ENCODE data around the gene ACYP2.

ACYP2 gene

DNA sequence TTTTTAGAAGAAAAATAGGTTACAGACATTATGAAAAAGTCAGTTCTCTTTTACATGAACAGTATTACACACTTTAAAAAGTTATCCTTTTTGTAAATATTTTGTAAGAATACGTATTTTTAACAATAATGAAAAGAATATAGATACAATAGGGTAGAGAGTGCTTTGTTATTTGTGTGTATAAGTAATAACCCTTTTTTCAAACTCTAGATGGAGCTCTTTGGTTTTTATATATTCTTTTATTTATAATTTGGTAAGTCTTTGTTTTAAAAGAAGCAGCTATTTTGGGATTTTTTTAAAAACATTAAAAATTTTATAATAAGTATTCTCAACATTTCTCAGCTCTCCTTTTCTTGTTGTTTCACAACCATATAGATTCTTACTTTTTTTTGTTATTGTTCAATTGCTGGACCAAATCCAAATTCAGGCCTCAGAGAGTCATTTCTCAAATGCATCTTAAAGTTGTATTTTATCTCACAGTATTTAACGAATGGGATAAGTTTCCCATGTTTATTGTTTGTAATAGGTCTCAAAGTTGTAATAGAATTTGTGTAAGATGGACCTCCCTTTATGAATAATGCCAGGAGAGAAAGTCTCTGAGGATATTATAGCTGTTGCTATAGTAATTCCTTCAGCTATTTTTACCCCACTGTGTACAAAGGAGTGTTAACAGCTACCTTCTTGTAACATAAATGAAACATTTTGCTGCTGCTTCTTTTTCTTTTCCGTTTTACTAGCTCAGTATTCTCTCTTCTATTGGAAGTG is 46.4 kb downstream of the ACYP2 start:
- no peak for DNase-seq

- no peak for DNase-seq
Observed at GRCh38 chr2:54164106-54164505, 48.7 kb downstream of the ACYP2 start.

DNA sequence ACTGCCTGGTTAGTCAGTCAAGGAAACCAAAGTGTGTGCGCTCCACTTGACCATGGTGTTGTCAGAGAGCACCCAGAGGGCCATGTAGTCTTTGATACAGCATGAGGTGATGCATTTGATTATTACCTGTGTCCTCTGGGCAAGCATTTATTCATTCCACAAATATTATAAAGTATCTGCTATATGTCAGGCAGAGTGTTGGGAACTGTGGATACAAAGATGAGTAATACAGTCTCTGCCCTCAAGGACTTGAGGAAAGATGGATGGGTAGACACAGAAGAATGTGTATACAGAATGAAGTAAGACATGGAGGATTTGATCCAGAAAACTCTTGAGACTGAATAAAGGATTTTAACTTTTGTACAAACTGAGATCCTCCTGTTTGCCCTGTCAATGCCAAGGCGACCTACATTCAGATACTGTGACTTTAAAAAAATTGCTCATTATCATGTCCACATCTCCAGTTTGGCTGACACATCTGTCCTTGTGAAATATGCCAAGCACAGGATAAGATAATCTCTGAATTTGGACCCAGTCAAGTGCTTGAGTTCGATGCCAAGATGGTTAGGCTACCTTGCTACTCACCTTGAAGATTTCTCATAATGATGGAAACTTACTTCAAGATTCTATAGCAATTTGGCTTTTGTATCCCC is 50.8 kb downstream of the ACYP2 start:
- no peak for DNase-seq

DNA sequence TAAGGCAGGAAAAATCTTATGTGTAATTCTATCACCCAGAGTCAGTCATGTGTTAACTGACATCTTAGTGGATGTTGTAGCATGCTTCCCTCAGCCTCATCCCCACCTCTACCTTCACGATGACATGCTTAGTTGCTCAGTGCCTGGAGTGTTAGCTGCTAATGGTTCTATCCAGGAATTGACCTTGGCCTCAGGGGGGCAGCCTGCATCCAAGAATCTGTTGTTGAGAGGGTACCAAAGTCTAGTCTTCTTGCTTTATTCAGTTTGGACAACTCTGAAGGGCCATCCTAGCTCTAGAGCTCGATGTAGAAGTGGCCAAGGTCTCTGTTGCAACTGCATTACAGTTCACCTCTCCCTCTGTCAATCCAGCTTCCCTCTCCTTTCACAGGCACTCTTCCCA is 61.2 kb downstream of the ACYP2 start:
- DNase-seq = peak; percentile 21

GRCh38 chr2:54183281-54183680 is 67.9 kb downstream of the ACYP2 start:
- DNase-seq = no peak

GRCh38 chr2:54183972-54184371 is 68.6 kb downstream of the ACYP2 start:
- DNase-seq = no peak

DNA sequence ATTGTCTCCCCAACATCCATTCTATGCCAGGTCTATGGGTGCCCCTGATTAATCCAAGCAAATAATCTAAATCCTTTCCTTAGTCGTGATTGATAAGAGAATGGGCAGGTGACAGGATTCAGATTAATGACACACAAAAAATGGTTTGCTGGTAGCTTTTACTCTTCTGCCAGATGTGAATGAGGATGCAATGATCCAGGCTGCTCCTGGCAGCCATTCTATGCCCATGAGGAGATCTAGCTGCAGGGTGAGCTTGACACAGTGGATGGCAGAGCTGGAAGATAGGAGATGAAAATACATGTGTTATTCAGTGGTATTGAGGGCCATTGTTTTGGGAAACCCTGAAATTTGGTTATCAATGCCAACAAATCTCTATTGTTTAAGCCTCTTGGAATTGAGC is 69.7 kb downstream of the ACYP2 start:
- no peak for DNase-seq

- DNase-seq = no peak
Observed at GRCh38 chr2:54187331-54187730, 71.9 kb downstream of the ACYP2 start.

- DNase-seq = peak; percentile 8
Observed at GRCh38 chr2:54189539-54189938, 74.1 kb downstream of the ACYP2 start.

- DNase-seq = no peak
Observed at GRCh38 chr2:54191361-54192135, 76.1 kb downstream of the ACYP2 start.

- DNase-seq = no peak
Observed at GRCh38 chr2:54194761-54195750, 79.6 kb downstream of the ACYP2 start.

DNA sequence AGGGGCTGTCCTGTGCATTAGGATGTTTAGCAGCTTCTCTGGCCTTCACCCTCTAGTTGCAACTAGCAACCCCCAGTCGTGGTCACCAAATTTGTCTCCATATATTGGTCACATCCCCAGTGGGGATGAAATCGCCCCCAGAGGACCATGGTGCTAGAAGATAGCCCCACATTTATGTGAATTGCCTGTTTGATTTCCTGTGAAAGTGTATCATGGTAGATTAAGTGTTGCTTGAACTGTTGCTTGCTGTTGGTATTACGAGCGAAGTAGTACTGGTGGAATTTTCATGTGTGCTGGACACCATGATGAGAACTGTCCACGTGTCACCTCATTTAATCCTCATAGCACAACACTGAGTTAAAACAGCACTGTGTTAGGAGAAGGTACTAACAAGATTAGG is 81.2 kb downstream of the ACYP2 start:
- DNase-seq = no peak

- no peak for DNase-seq
Observed at GRCh38 chr2:54204476-54204875, 89.1 kb downstream of the ACYP2 start.

DNA sequence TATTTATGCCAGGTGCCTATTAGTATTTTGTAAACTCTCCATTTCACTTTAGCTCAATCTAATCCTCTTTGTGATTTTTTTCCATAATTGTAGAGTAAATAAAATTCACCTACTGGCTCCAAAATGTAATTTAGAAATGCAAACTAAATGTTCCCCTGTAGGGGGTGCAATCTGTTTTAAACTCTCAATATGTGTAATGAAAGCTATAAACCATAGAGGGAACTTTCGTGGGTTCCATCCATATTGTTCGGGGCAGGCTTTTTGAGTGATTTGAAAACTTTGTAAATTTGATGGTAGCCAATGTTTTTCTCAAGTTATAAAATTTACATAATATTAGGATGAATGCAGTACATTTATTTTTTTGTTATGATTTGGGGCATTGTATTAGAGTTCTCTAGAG is 91.2 kb downstream of the ACYP2 start:
- DNase-seq = peak; percentile 51

DNA sequence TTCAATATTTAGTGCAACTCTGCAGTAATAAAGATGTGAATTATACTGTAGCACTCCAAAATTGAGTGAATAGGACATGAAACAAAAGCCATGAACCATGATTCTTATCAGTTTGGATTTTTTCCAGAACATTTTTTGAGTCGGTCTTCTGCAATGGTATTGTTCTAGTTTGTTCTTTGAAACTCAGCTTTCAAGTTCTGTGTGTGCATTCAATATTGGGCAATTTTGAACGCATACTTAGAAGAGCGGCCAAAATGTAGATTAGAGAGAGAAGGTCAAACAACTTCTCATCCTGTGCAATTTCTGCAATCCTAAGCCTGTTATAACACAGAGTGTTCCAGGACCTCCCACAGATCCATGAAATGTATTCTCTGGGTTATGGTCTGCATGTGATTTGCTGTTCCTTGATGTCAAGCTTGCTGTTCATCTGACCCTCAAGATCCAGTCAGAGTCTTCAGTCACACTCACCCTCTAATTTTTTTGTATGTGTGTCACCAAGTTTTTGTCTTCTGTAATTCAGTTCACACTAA is 92.3 kb downstream of the ACYP2 start:
- no peak for DNase-seq

- no peak for DNase-seq
Observed at GRCh38 chr2:54208364-54209240, 93.2 kb downstream of the ACYP2 start.

- no peak for DNase-seq
Observed at GRCh38 chr2:54209379-54209778, 94.0 kb downstream of the ACYP2 start.

DNA sequence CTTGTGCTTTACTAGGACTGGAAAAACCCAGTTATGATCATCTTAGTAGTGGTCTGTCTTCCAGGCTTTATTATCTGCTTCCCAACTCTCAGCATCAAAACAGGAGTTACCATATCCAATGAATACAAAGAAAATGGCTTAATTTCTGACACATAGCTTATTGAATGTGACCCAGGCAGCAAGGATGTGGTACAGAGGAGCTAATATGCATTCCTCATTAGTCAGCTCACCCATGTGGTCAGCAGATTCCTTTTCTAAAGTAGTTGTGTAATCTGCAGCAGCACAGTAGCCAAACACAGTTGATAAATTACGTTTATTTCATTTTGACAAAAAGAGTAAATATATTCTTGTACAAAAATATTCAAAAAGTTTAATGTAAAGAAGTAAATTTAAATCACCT is 97.0 kb downstream of the ACYP2 start:
- DNase-seq = no peak

DNA sequence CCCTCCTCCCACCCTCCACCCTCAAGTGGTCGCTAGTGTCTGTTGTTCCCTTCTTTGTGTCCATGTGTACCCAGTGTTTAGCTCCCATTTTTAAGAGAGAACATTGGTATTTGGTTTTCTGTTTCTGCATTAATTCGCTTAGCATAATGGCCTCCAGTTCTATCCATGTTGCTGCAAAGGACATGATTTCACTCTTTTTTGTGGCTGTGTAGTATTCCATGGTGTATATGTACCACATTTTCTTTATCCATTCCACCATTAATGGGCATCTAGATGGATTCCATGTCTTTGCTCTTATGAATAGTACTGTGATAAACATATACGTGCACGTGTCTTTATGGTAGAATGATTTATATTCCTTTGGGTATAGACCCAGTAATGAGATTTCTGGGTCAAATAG is 97.7 kb downstream of the ACYP2 start:
- DNase-seq = no peak

- no peak for DNase-seq
Observed at GRCh38 chr2:54224997-54225396, 109.6 kb downstream of the ACYP2 start.

- no peak for DNase-seq
Observed at GRCh38 chr2:54226260-54226659, 110.8 kb downstream of the ACYP2 start.
